Gastrocnemius medialis (tissue), 4 donors: ENCODE results near the gene GABBR2.

Experiments
- CTCF ChIP-seq, 5 experiments: fragments of 450-650 bp in 3 of 5; fragments of 200-600 bp in 2 of 5; sonication (generic) in 2 of 5; IDR thresholded peaks in 4 of 5; conservative IDR thresholded peaks in 1 of 5; 1 replicate in 4 of 5; 2 replicates in 1 of 5; pipeline ENCODE4 v1.5.1; 2016 to 2019; ENCODE audit warnings: antibody characterized with exemption in 5 of 5, mild to moderate bottlenecking in 3 of 5, moderate library complexity in 3 of 5
- POLR2A ChIP-seq, 2 donors: fragments of 450-650 bp; IDR thresholded peaks; one replicate each; pipeline ENCODE4 v1.6.1; 2017; ENCODE audit warnings: antibody characterized with exemption in 2 of 2, mild to moderate bottlenecking in 2 of 2, moderate library complexity in 2 of 2

GRCh38 chr9:98606730-98607129 lies 102.0 kb downstream of the GABBR2 start:
- TF ChIP-seq CTCF (IDR thresholded peaks at IDR 0.05 in 4 of 5, conservative IDR thresholded peaks at IDR 0.05 in 1 of 5) (no peak), POLR2A (IDR thresholded peaks at IDR 0.05) (no peak)
